AG04450 (cell line): ENCODE measurements around the gene SKI. TPM values are rescaled to one million over a fixed set of nuclear protein-coding genes. Genes with fewer than 3 reads are reported as not detected.

Experiments used
- CTCF ChIA-PET: fragments of 300-600, 350-600 bp; formaldehyde crosslinking; extraction: SDS; loops from one replicate; lab custom pipeline; 2022; ENCODE audit warnings: antibody characterized with exemption, inconsistent platforms; lab: Charles Lee
- POLR2A ChIA-PET: fragments of 350-600 bp; formaldehyde crosslinking; extraction: SDS; loops from one replicate; lab custom pipeline; 2021; ENCODE audit warnings: antibody characterized with exemption, inconsistent platforms; lab: Yijun Ruan, JAX
- DNase-seq: peaks from one replicate; pipeline ENCODE4 v3.0.0-alpha.2; 2011; ENCODE audit warnings: low read depth, low spot score
- H3K27ac ChIP-seq: one replicate; pipeline ENCODE4 v1.5.1; 2012; ENCODE audit warnings: low read depth, low read length, control low read depth
- H3K27me3 ChIP-seq: one replicate; pipeline ENCODE4 v1.6.0; 2012; ENCODE audit warnings: low read length; ENCODE audit not compliant: control insufficient read depth, insufficient read depth
- H3K4me3 ChIP-seq: 2 replicates; pipeline ENCODE4 v1.5.1; 2011; ENCODE audit warnings: mild to moderate bottlenecking, low read depth, low read length, control low read depth
- H3K9me3 ChIP-seq: 2 replicates; pipeline ENCODE4 v1.5.1; 2012; ENCODE audit warnings: low read length; ENCODE audit not compliant: control insufficient read depth, insufficient read depth
- polyA plus RNA-seq: library from polyadenylated mRNA; depleted of rRNA; stranded (reverse); fragments of >200 nt; gene quantifications from 2 replicates; pipeline ENCODE4 v1.2.3, GENCODE V29; 2011
- TF ChIP-seq, protein P1 (sequence below): IDR thresholded peaks from 2 replicates; pipeline ENCODE4 v1.5.1; 2011; ENCODE audit warnings: low read depth, low read length, control low read depth, inconsistent platforms

The SKI gene
- polyA plus RNA-seq, 1 experiment = 6.7 TPM

DNA sequence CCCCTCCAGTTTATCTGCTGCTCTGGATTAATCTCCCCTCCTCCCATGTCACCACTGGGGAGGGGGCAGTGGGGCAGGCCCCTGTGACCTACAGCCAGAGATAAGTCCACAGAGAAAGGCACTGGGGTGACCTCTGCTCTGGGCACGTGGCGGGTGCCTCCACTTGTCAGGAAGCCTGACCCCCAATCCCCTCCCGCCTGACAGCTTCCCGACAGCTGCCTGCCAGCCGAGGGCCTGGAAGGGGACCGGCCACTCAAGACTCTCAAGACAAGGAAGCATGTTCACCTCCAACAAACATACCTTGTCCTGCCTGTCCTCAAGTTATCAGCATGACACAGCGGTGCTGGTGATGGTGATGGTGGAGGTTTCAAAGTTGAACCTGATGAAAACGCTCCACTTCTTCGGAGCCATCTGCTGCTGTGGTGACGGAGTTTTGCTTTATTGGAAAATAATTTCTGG lies 30.4 kb upstream of the SKI start:
- Histone ChIP-seq H3K9me3 (no peaks in the 10 kb centered on the region; the same call in 1 of the 2 replicates), H3K27ac (no peak overlapping the region), H3K4me3 (no peak overlapping the region), H3K27me3 (no peaks in the 10 kb centered on the region)
- DNase-seq = no peak
- CTCF ChIA-PET = interaction anchor here (0.9 to 7.3 kb wide), 2 partner anchors 114 to 183 kb away, joined by 3 to 255 read pairs; no protein-coding TSS in a partner anchor
- POLR2A ChIA-PET = interaction anchor here (0.6 to 1.0 kb wide), 2 partner anchors 7 to 208 kb away, joined by 3 read pairs; no protein-coding TSS in a partner anchor
- TF ChIP-seq, protein P1, sequence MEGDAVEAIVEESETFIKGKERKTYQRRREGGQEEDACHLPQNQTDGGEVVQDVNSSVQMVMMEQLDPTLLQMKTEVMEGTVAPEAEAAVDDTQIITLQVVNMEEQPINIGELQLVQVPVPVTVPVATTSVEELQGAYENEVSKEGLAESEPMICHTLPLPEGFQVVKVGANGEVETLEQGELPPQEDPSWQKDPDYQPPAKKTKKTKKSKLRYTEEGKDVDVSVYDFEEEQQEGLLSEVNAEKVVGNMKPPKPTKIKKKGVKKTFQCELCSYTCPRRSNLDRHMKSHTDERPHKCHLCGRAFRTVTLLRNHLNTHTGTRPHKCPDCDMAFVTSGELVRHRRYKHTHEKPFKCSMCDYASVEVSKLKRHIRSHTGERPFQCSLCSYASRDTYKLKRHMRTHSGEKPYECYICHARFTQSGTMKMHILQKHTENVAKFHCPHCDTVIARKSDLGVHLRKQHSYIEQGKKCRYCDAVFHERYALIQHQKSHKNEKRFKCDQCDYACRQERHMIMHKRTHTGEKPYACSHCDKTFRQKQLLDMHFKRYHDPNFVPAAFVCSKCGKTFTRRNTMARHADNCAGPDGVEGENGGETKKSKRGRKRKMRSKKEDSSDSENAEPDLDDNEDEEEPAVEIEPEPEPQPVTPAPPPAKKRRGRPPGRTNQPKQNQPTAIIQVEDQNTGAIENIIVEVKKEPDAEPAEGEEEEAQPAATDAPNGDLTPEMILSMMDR = no peak

DNA sequence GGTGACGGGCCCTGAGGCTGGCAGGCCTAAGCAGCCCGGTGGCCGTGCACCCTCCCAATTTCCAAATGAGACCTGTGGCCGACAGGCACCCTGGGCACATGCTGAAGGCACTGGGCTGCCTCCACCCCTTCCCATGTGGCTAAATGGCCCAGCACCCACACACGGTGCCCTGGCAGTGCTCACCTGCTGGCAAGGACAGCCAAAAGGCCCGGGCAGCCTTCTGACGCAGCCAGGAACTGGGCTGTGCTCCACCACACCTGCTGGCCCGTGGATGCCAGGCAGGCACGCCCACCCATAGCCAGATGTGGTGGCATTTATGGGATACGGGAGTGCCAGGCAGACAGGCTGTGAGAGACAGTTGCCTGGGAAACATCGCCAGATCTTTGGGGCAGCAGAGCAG lies 29.5 kb upstream of the SKI start:
- ChIA-PET CTCF (interaction anchor here (0.6 to 3.2 kb wide), 6 partner anchors 60 to 191 kb away, joined by 3 to 50 read pairs (median 4); no protein-coding TSS in a partner anchor), POLR2A (interaction anchor here (0.7 to 1.2 kb wide), 7 partner anchors 9 to 207 kb away, joined by 3 to 9 read pairs (median 7); partner anchors contain the start of genes RER1 and SKI)
- no peak overlapping the region for H3K4me3 ChIP-seq
- H3K9me3 ChIP-seq = no peaks in the 10 kb centered on the region; the same call in 1 of the 2 replicates
- no peak for DNase-seq
- peak overlapping the region; percentile 75 for H3K27ac ChIP-seq
- no peaks in the 10 kb centered on the region for H3K27me3 ChIP-seq
- TF ChIP-seq, protein P1 = no peak

- TF ChIP-seq, protein P1 = no peak
- H3K9me3 ChIP-seq = no peaks in the 10 kb centered on the region; the same call in 1 of the 2 replicates
- CTCF ChIA-PET = interaction anchor here (0.5 to 3.2 kb wide), 9 partner anchors 12 to 192 kb away, joined by 3 to 50 read pairs (median 4); partner anchors contain the start of genes MORN1 and RER1
- no peaks in the 10 kb centered on the region for H3K27me3 ChIP-seq
- POLR2A ChIA-PET = interaction anchor here (0.5 to 1.2 kb wide), 11 partner anchors 10 to 387 kb away, joined by 3 to 9 read pairs (median 5); partner anchors contain the start of genes RER1 and SKI
- peak overlapping the region; percentile 61 for H3K4me3 ChIP-seq
- peak overlapping the region; percentile 75 for H3K27ac ChIP-seq
- peak; percentile 49 for DNase-seq
These were observed 28.9 kb upstream of the SKI start for GRCh38 chr1:2199042-2199810.

DNA sequence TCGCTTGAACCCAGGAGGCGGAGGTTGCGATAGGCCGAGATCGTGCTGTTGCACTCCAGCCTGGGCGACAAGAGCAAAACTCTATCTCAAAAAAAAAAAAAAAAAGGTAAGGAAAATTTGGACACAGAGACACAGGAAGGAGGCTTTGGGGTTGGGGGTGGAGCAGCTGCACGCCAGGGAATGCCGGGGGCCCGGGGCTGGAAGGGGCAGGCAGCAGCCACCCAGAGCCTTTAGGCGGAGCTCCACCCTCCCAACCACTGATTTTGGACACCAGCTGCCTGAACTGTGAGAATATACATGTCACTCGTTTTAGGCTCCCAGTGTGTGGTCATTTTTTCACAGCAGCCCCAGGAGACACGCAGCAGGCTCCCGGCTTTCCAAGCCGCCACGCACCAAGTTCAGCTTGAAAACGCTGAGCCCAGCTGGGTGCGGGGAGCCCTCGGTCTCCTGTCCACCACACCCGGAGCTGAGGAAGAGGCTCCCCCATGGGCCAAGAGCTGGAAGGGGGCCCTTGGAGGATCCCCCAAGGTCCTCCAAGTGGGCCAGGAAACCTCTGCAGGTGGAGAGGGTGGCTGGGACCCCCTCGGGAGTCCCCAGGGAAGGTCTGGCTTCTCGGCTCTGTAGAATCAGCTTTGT lies 27.7 kb upstream of the SKI start:
- ChIA-PET POLR2A (interaction anchor here (0.7 kb wide), 2 partner anchors 9 to 386 kb away, joined by 3 to 6 read pairs; no protein-coding TSS in a partner anchor), CTCF (interaction anchor here (1.4 to 3.2 kb wide), 2 partner anchors 115 to 181 kb away, joined by 3 to 50 read pairs; no protein-coding TSS in a partner anchor)
- peak overlapping the region; percentile 7; the same call in 1 of the 2 replicates for H3K4me3 ChIP-seq
- no peak for DNase-seq
- H3K27ac ChIP-seq = no peak overlapping the region
- TF ChIP-seq, protein P1 = no peak
- H3K27me3 ChIP-seq = no peaks in the 10 kb centered on the region
- no peaks in the 10 kb centered on the region; the same call in 1 of the 2 replicates for H3K9me3 ChIP-seq
